Liver (tissue), 9 donors: Measurements from ENCODE around the gene DCAKD. TPM values are rescaled to one million over a fixed set of nuclear protein-coding genes. Genes with fewer than 3 reads are reported as not detected.

ENCODE experiments used
- DNase-seq: peaks from one replicate; pipeline ENCODE4 v3.0.0-alpha.2; 2017; ENCODE audit warnings: low spot score
- H3K27ac ChIP-seq, 2 donors: one replicate each; pipeline ENCODE4 v1.7.0; 2013; ENCODE audit warnings: inconsistent platforms in 2 of 2, low read length in 2 of 2, control low read depth in 1 of 2, low read depth in 1 of 2, mild to moderate bottlenecking in 1 of 2
- H3K27me3 ChIP-seq, 4 donors: one replicate each; pipeline versions ENCODE4 v1.6.1 to v1.7.0; 2013; ENCODE audit warnings: low read length in 3 of 4, inconsistent platforms in 1 of 4, mild to moderate bottlenecking in 1 of 4, moderate library complexity in 1 of 4; ENCODE audit not compliant: control insufficient read depth in 4 of 4, insufficient read depth in 4 of 4
- H3K36me3 ChIP-seq, 4 donors: one replicate each; pipeline versions ENCODE4 v1.6.1 to v1.7.0; 2013; ENCODE audit warnings: low read length in 3 of 4, mild to moderate bottlenecking in 3 of 4, low read depth in 1 of 4, moderate library complexity in 1 of 4; ENCODE audit not compliant: control insufficient read depth in 4 of 4, insufficient read depth in 3 of 4
- H3K4me1 ChIP-seq, 4 donors: one replicate each; pipeline versions ENCODE4 v1.6.1 to v1.7.0; 2013; ENCODE audit warnings: low read length in 3 of 4, mild to moderate bottlenecking in 3 of 4, moderate library complexity in 1 of 4; ENCODE audit not compliant: control insufficient read depth in 4 of 4, insufficient read depth in 4 of 4
- H3K4me3 ChIP-seq, 3 donors: one replicate each; pipeline versions ENCODE4 v1.6.1 to v1.7.0; 2013; ENCODE audit warnings: low read length in 3 of 3, control low read depth in 1 of 3, low read depth in 1 of 3, mild to moderate bottlenecking in 1 of 3
- H3K9ac ChIP-seq, 2 donors: one replicate each; pipeline ENCODE4 v1.7.0; 2013; ENCODE audit warnings: low read length in 2 of 2, mild to moderate bottlenecking in 2 of 2, moderate library complexity in 2 of 2, control low read depth in 1 of 2, low read depth in 1 of 2
- H3K9me3 ChIP-seq, 4 donors: one replicate each; pipeline versions ENCODE4 v1.6.1 to v1.7.0; 2013; ENCODE audit warnings: low read length in 3 of 4; ENCODE audit not compliant: control insufficient read depth in 4 of 4
- GABPA ChIP-seq, 2 donors: IDR thresholded peaks in 1 of 2; conservative IDR thresholded peaks in 1 of 2; 2 replicates each; pipeline ENCODE4 v1.6.1; 2016; ENCODE audit warnings: antibody characterized with exemption in 2 of 2, mild to moderate bottlenecking in 1 of 2, moderate library complexity in 1 of 2
- HNF4A ChIP-seq, 2 donors: conservative IDR thresholded peaks; 2 replicates each; pipeline ENCODE4 v1.6.1; 2016; ENCODE audit warnings: antibody characterized with exemption in 2 of 2, mild to moderate bottlenecking in 2 of 2
- RAD21 ChIP-seq, 2 donors: IDR thresholded peaks; 2 replicates each; pipeline ENCODE4 v1.6.1; 2016; ENCODE audit warnings: antibody characterized with exemption in 2 of 2, mild to moderate bottlenecking in 2 of 2
- RXRA ChIP-seq, 2 donors: IDR thresholded peaks; 2 replicates each; pipeline ENCODE4 v1.6.1; 2017 to 2018; ENCODE audit warnings: antibody characterized with exemption in 2 of 2, mild to moderate bottlenecking in 1 of 2
- YY1 ChIP-seq: IDR thresholded peaks from 2 replicates; pipeline ENCODE4 v1.6.1; 2016; ENCODE audit warnings: antibody characterized with exemption, mild to moderate bottlenecking
- WGBS: extraction: QIAGEN DNeasy Blood & Tissue Kit; methylation state at CpG from one replicate; pipeline ENCODE4 v1.1.7; 2013; 5-methylcytosine and 5-hydroxymethylcytosine counted together
- polyA plus RNA-seq, 2 donors: library from polyadenylated mRNA; stranded (reverse) in 1 of 2; unstranded in 1 of 2; fragments of 200-250 nt in 1 of 2; fragments of >200 nt in 1 of 2; fragmentation: Nextera tagmentation in 1 of 2; extraction: Ambion mirVana in 1 of 2; gene quantifications; one replicate each; pipeline versions ENCODE4 v1.2.1 to v1.2.3, GENCODE V29; 2013 to 2015
- total RNA-seq, 2 donors: library from RNA; depleted of rRNA; stranded (reverse); fragments of >200 nt; gene quantifications; one replicate each; pipeline ENCODE4 v1.2.3, GENCODE V29; 2014
- TF ChIP-seq, protein P1 (sequence below): fragments of 150-350 bp; IDR thresholded peaks from 2 replicates; pipeline ENCODE4 v1.5.1; 2017; ENCODE audit warnings: improper control_type of control experiment, low read depth, low read length; ENCODE audit not compliant: missing input control
- donor health status: healthy.
- donor health status: healthy.
- donor health status: healthy.
- donor health status: healthy.
- donor health status: healthy.

Gene DCAKD
- total and polyA plus RNA-seq, 4 donors: 9.7 to 22.9 (median 14.6) TPM

DNA sequence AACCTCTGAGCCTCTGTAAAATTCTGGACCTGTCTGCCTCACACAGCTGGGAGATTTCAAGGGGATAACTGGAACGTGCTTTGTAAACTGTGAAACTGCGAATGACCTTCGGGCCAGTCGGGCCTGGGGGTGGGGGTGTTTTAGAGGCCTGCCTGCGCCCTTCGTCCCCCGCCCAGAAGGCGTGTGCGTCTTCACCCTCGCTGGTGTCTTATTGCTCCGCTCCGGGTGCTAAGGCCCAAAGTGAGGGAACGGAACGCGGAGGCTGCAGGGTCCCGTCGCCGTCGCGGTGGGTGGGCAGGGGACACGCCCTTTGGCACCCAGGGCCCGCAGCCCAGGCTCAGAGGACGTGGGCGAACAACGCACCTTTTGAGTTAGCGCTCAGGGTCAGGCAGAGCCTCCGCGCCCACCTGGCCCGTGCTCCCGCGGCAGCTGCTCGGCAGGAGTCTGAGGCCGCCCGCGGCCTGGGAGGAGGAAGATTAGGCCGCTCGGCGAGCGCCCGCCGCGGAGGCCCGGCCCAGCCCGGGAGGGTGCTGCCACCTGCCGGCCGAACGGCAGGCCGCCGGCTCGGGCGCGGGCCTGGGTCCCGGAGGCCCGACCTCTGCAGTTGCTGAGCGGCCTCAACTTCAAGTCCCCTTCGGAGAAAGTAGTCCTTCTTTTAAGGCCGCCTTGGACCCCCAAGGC is 29.7 kb downstream of the DCAKD start:
- peaks cover 12 to 32% (median 23%) of the 10 kb centered on the region in 4 donors for H3K4me1 ChIP-seq
- H3K4me3 ChIP-seq: peak overlapping the region; percentile 39 to 67 (median 50)
- TF ChIP-seq RAD21 (IDR thresholded peaks at IDR 0.05): peak; percentile 54 to 73
- TF ChIP-seq HNF4A (conservative IDR thresholded peaks at IDR 0.05): peak in 1 of 2 donors; percentile 10
- TF ChIP-seq YY1: no peak
- TF ChIP-seq, protein P1, sequence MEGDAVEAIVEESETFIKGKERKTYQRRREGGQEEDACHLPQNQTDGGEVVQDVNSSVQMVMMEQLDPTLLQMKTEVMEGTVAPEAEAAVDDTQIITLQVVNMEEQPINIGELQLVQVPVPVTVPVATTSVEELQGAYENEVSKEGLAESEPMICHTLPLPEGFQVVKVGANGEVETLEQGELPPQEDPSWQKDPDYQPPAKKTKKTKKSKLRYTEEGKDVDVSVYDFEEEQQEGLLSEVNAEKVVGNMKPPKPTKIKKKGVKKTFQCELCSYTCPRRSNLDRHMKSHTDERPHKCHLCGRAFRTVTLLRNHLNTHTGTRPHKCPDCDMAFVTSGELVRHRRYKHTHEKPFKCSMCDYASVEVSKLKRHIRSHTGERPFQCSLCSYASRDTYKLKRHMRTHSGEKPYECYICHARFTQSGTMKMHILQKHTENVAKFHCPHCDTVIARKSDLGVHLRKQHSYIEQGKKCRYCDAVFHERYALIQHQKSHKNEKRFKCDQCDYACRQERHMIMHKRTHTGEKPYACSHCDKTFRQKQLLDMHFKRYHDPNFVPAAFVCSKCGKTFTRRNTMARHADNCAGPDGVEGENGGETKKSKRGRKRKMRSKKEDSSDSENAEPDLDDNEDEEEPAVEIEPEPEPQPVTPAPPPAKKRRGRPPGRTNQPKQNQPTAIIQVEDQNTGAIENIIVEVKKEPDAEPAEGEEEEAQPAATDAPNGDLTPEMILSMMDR: peak; percentile 86
- TF ChIP-seq GABPA (IDR thresholded peaks at IDR 0.05 in 1 of 2, conservative IDR thresholded peaks at IDR 0.05 in 1 of 2): no peak
- DNase-seq: peak; percentile 71
- no peaks in the 10 kb centered on the region for H3K9me3 ChIP-seq
- H3K27me3 ChIP-seq: no peaks in the 10 kb centered on the region
- peaks cover 0 to 10% (median 2%) of the 10 kb centered on the region in 4 donors for H3K36me3 ChIP-seq
- whole genome bisulfite sequencing: 2% methylated on average over 57 of the region's 57 CpGs
- peak overlapping the region; percentile 39 to 57 for H3K27ac ChIP-seq
- H3K9ac ChIP-seq: peak overlapping the region in 1 of 2 donors; percentile 80

DNA sequence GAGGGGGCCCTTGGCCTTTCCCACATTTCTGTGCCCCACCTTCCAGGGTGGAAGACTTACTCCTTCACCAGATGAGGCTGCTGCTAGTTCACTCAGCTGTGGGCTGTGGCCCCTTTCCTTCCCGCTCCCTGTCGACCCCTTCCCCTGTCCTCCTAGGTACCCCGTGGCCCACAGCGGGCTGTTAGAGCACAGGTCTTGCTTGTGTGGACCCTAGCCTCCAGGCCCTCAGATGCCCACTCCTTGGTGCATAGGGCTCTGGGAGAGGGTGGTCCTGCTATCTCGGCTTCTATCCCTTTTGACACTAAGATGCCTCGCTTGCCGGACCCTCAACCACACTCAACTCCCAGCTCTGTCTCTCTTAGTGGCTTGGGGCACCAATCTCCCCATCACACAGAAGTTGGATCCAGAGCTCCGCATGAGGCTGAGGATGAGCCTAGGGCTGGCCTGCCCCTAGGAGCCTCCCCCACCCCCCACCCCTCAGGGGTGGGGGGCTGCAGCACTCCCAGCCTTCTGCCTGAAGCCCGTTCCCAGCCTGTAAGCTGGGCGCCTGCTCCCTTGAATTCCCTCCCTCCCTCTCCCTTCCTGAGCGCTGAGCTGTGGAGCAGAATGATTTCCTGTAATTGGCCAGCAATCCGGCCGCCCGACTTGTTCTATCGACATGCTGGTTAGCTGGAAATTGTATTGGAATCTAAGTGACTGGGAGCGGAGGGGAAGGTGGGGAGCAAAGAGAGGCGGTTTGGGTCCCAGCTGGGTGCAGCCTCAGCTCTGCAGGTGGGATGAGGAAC is 30.9 kb downstream of the DCAKD start:
- Histone ChIP-seq H3K27me3 (no peaks in the 10 kb centered on the region), H3K27ac (no peak overlapping the region), H3K9me3 (no peaks in the 10 kb centered on the region), H3K4me3 (no peak overlapping the region), H3K36me3 (peaks cover 0 to 7% (median 0%) of the 10 kb centered on the region in 4 donors), H3K4me1 (peaks cover 15 to 44% (median 31%) of the 10 kb centered on the region in 4 donors), H3K9ac (no peak overlapping the region)
- DNase-seq: no peak
- 47% methylated on average over 17 of the region's 17 CpGs for WGBS
- TF ChIP-seq HNF4A (conservative IDR thresholded peaks at IDR 0.05): no peak

DNA sequence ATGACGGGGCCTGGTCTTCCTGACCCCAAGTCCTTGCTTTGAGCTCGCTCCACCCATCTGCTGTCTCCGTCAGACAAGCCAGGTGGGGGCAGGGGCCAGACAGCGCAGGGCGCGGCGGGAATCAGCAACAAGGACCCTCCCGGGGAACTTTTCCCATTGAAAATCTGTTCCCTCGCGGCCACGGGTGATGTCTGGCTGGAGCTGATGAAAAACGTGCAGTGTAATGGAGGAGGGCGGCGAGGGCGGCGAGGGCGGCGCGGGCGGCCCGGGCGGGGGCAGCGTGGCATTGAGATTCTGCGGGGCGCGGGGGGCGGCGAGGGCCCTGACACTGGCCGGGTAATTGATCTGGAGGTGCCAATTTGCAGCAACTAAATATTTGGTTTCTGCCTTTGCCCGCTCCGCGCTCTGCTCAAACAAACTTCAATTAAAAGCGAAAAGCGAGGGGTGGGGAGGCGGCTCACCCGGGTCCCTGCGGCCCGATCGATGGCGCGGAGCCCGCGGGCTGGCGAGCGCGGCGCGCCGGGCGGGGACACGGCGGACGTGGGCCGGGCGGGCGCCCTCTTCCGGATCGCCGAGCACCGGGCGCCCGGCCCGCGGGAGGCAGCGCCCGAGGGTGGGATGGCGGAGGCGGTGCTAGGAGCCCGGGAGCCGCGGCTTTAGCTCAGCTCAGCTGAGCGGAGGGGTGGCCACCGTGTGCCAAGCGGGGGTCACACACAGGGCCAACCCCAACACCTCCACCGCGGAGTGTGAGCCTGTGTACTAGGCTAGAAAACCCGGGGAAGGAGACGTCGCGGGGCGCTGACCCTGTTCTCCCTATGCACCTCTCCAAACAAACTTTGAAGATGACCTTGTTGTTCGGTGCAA is 32.4 kb downstream of the DCAKD start:
- Histone ChIP-seq H3K4me1 (peaks cover 15 to 44% (median 31%) of the 10 kb centered on the region in 4 donors), H3K36me3 (peaks cover 0 to 4% (median 0%) of the 10 kb centered on the region in 4 donors), H3K9me3 (no peaks in the 10 kb centered on the region), H3K27ac (peak overlapping the region in 1 of 2 donors; percentile 28), H3K9ac (no peak overlapping the region), H3K4me3 (peak overlapping the region in 2 of 3 donors; percentile 19 to 45), H3K27me3 (no peaks in the 10 kb centered on the region)
- WGBS: 3% methylated on average over 82 of the region's 82 CpGs
- peak; percentile 54 for DNase-seq
- TF ChIP-seq, protein P1: peak; percentile 35
- no peak for TF ChIP-seq RXRA (IDR thresholded peaks at IDR 0.05)
